Measurements from ENCODE around the gene ANXA11. TPM values are rescaled to one million over a fixed set of nuclear protein-coding genes. Genes with fewer than 3 reads are reported as not detected.
"Not testable (repeated sequence)": the region's sequence is repeated elsewhere in the genome, so short reads cannot be mapped to it uniquely, and the experiment has no call there.

Gene ANXA11
- total RNA-seq, 1 experiment from 2014 or later: 181 TPM

DNA sequence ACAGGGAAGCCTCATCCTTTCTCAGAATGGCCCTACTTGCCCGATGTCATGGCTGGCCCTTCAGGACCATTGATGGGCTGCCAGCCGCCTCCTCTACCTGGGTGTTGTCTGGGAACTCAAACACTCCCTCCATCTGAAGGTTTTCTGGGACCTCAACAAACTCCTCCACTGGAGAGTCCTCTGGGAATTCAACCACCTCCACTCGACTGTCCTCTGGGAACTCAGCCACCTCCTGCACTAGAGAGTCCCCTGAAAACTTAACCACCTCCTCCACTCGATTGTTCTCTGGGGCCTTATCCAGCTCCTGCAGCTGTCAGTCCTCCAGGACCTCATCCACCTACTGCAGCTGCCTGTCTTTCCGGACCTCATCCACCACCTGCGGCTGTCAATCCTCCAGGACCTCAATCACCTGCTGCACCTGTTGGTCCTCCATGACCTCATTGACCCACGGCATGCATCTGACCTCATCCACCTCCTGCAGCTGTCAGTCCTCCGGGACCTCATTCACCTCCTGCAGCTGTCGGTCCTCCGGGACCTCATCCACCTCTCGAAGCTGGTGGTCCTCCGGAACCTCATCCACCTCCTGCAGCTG, 47.1 kb upstream of the ANXA11 start:
- RAD21 ChIA-PET (ENCODE audit: low non-redundant PET in 1 of 2, low total read pairs in 2 of 2, uncharacterized antibody in 2 of 2, unreplicated experiment in 2 of 2): no interaction called here
- H3K27ac ChIP-seq (ENCODE audit: low read depth, low read length): no peak overlapping the region

GRCh38 chr10:80251703-80252280, 46.5 kb upstream of the ANXA11 start:
- DNase-seq (ENCODE audit: low read depth, low spot score); H3K4me2 ChIP-seq (ENCODE audit: low read length); H2AFZ ChIP-seq (ENCODE audit: low read depth, low read length, poor library complexity, severe bottlenecking); ATAC-seq; BruUV-seq (replicated peaks); RAD21 ChIA-PET (ENCODE audit: low non-redundant PET in 1 of 2, low total read pairs in 2 of 2, uncharacterized antibody in 2 of 2, unreplicated experiment in 2 of 2); H3K4me3 ChIP-seq (replicated peaks in 1 of 2; ENCODE audit: low read depth in 1 of 2, low read length in 2 of 2); H3K9me2 ChIP-seq (ENCODE audit: insufficient read depth); H3K27me3 ChIP-seq (ENCODE audit: insufficient read depth, low read length); H3K9ac ChIP-seq (ENCODE audit: low read length); H3K27ac ChIP-seq (ENCODE audit: low read depth, low read length); H3K79me2 ChIP-seq (ENCODE audit: insufficient read depth, low read length); H3K4me1 ChIP-seq (ENCODE audit: control insufficient read depth in 1 of 2, insufficient read depth in 2 of 2, low read length in 2 of 2); H3K9me3 ChIP-seq (ENCODE audit: control insufficient read depth in 1 of 2, insufficient read depth in 1 of 2, low read depth in 1 of 2, low read length in 2 of 2); POLR2A ChIA-PET; H3K36me3 ChIP-seq (ENCODE audit: control insufficient read depth in 1 of 2, insufficient read depth in 2 of 2, low read length in 2 of 2); H4K20me1 ChIP-seq (ENCODE audit: insufficient read depth); CTCF ChIA-PET: not testable (repeated sequence)
- intact Hi-C loops (cut with micrococcal nuclease): loop anchor here (10.0 kb wide), 3 partner anchors 197 to 283 kb away; partner anchors contain the start of gene SH2D4B

More for the DNA sequence above, 47.1 kb upstream of the ANXA11 start:
- Histone ChIP-seq H3K9ac (ENCODE audit: low read length) (no peak overlapping the region), H3K9me2 (ENCODE audit: insufficient read depth) (no peaks in the 10 kb centered on the region), H4K20me1 (ENCODE audit: insufficient read depth) (no peaks in the 10 kb centered on the region), H3K4me1 (ENCODE audit: control insufficient read depth in 1 of 2, insufficient read depth in 2 of 2, low read length in 2 of 2) (peaks cover 3 to 8% of the 10 kb centered on the region in 2 experiments), H2AFZ (ENCODE audit: low read depth, low read length, poor library complexity, severe bottlenecking) (no peak overlapping the region), H3K9me3 (ENCODE audit: control insufficient read depth in 1 of 2, insufficient read depth in 1 of 2, low read depth in 1 of 2, low read length in 2 of 2) (no peaks in the 10 kb centered on the region), H3K27me3 (ENCODE audit: insufficient read depth, low read length) (no peaks in the 10 kb centered on the region), H3K4me2 (ENCODE audit: low read length) (no peak overlapping the region), H3K4me3 (replicated peaks in 1 of 2; ENCODE audit: low read depth in 1 of 2, low read length in 2 of 2) (no peak overlapping the region), H3K79me2 (ENCODE audit: insufficient read depth, low read length) (no peaks in the 10 kb centered on the region), H3K36me3 (ENCODE audit: control insufficient read depth in 1 of 2, insufficient read depth in 2 of 2, low read length in 2 of 2) (no peaks in the 10 kb centered on the region)
- TF ChIP-seq, protein P1, sequence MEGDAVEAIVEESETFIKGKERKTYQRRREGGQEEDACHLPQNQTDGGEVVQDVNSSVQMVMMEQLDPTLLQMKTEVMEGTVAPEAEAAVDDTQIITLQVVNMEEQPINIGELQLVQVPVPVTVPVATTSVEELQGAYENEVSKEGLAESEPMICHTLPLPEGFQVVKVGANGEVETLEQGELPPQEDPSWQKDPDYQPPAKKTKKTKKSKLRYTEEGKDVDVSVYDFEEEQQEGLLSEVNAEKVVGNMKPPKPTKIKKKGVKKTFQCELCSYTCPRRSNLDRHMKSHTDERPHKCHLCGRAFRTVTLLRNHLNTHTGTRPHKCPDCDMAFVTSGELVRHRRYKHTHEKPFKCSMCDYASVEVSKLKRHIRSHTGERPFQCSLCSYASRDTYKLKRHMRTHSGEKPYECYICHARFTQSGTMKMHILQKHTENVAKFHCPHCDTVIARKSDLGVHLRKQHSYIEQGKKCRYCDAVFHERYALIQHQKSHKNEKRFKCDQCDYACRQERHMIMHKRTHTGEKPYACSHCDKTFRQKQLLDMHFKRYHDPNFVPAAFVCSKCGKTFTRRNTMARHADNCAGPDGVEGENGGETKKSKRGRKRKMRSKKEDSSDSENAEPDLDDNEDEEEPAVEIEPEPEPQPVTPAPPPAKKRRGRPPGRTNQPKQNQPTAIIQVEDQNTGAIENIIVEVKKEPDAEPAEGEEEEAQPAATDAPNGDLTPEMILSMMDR (IDR thresholded peaks at IDR 0.05 in 2 of 3, conservative IDR thresholded peaks at IDR 0.05 in 1 of 3; ENCODE audit: borderline replicate concordance in 1 of 3, insufficient read depth in 1 of 3, low read depth in 2 of 3, low read length in 2 of 3): no peak
- TF ChIP-seq, protein P2, sequence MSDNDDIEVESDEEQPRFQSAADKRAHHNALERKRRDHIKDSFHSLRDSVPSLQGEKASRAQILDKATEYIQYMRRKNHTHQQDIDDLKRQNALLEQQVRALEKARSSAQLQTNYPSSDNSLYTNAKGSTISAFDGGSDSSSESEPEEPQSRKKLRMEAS (IDR thresholded peaks at IDR 0.05): no peak
- no peak for TF ChIP-seq JUND (IDR thresholded peaks at IDR 0.05)
- no peak for TF ChIP-seq ZNF274 (IDR thresholded peaks at IDR 0.05; ENCODE audit: low read depth, low read length)
- TF ChIP-seq POLR2A (IDR thresholded peaks at IDR 0.05; ENCODE audit: borderline replicate concordance, extremely low read depth, insufficient read depth, insufficient read length): no peak
- no peak for TF ChIP-seq EZH2phosphoT487 (IDR thresholded peaks at IDR 0.05; ENCODE audit: borderline replicate concordance)
- TF ChIP-seq EGR1 (IDR thresholded peaks at IDR 0.05; ENCODE audit: low read depth): no peak
- TF ChIP-seq FOSL1 (IDR thresholded peaks at IDR 0.05; ENCODE audit: low read depth): no peak
- no peak for TF ChIP-seq SRF (IDR thresholded peaks at IDR 0.05; ENCODE audit: low read depth)
- TF ChIP-seq ZFX (IDR thresholded peaks at IDR 0.05): no peak
- TF ChIP-seq CEBPB (IDR thresholded peaks at IDR 0.05; ENCODE audit: low read depth): no peak
- no peak for TF ChIP-seq CBX3 (IDR thresholded peaks at IDR 0.05; ENCODE audit: low read depth)
- TF ChIP-seq ELF1 (IDR thresholded peaks at IDR 0.05; ENCODE audit: borderline replicate concordance, low read depth): no peak
- no peak for TF ChIP-seq POLR2AphosphoS5 (IDR thresholded peaks at IDR 0.05; ENCODE audit: low read depth, low read length)
- TF ChIP-seq RAD21 (IDR thresholded peaks at IDR 0.05; ENCODE audit: low read depth): no peak
- no peak for TF ChIP-seq SP1 (IDR thresholded peaks at IDR 0.05; ENCODE audit: low read depth)
- no peak for TF ChIP-seq ATF3 (IDR thresholded peaks at IDR 0.05)
- TF ChIP-seq YY1 (IDR thresholded peaks at IDR 0.05; ENCODE audit: extremely low read depth, insufficient replicate concordance, low read depth, low read length): no peak
- TF ChIP-seq TCF7L2 (IDR thresholded peaks at IDR 0.05; ENCODE audit: borderline replicate concordance, extremely low read depth, insufficient read depth, insufficient read length): no peak
- ATAC-seq (no peak), DNase-seq (ENCODE audit: low read depth, low spot score) (no peak)
- ChIA-PET CTCF (no interaction called here), POLR2A (no interaction called here)
- intact Hi-C loops (cut with micrococcal nuclease): loop anchor here (10.0 kb wide), 3 partner anchors 198 to 282 kb away; partner anchors contain the start of gene SH2D4B
- no TSS peak for BruUV-seq (replicated peaks)

Data from HCT116 (cell line).